Smooth muscle cell (in vitro differentiated cells): ENCODE data around the gene AACS. TPM values are rescaled to one million over a fixed set of nuclear protein-coding genes. Genes with fewer than 3 reads are reported as not detected.
"Not testable (repeated sequence)": the region's sequence is repeated elsewhere in the genome, so short reads cannot be mapped to it uniquely, and the experiment has no call there.

Source experiments
- DNase-seq: peaks from one replicate; lab custom pipeline; 2025; ENCODE audit not compliant: unreplicated experiment; lab: John Stamatoyannopoulos, UW
- H2AFZ ChIP-seq: fragments of 200-600 bp; sonication (generic); 2 replicates; pipeline ENCODE4 v1.6.0; 2016; ENCODE audit warnings: antibody characterized with exemption, low read depth, mild to moderate bottlenecking
- H3F3A ChIP-seq: fragments of 200-600 bp; sonication (generic); 2 replicates; pipeline ENCODE4 v1.6.0; 2017; ENCODE audit warnings: antibody characterized with exemption, low read depth
- H3K27ac ChIP-seq: fragments of 200-600 bp; sonication (generic); 2 replicates; pipeline ENCODE4 v1.5.1; 2016; ENCODE audit warnings: low read depth, mild to moderate bottlenecking
- H3K27me3 ChIP-seq: fragments of 200-600 bp; sonication (generic); 2 replicates; pipeline ENCODE4 v1.6.1; 2016; ENCODE audit warnings: low read depth, mild to moderate bottlenecking
- H3K36me3 ChIP-seq: fragments of 200-600 bp; sonication (generic); 2 replicates; pipeline ENCODE4 v1.5.1; 2016; ENCODE audit warnings: low read depth
- H3K4me1 ChIP-seq: fragments of 200-600 bp; sonication (generic); 2 replicates; pipeline ENCODE4 v1.5.1; 2016; ENCODE audit warnings: low read depth
- H3K4me2 ChIP-seq: fragments of 200-600 bp; sonication (generic); 2 replicates; pipeline ENCODE4 v1.6.0; 2016; ENCODE audit warnings: mild to moderate bottlenecking
- H3K4me3 ChIP-seq: fragments of 200-600 bp; sonication (generic); 2 replicates; pipeline ENCODE4 v1.5.1; 2016; ENCODE audit warnings: mild to moderate bottlenecking
- H3K79me2 ChIP-seq: fragments of 200-600 bp; sonication (generic); 2 replicates; pipeline ENCODE4 v1.6.0; 2016; ENCODE audit warnings: low read depth, mild to moderate bottlenecking
- H3K9ac ChIP-seq: fragments of 200-600 bp; sonication (generic); 2 replicates; pipeline ENCODE4 v1.6.0; 2016; ENCODE audit warnings: low read depth
- H3K9me3 ChIP-seq: fragments of 200-600 bp; sonication (generic); replicated peaks from 2 replicates; pipeline ENCODE4 v1.5.1; 2016; ENCODE audit warnings: low read depth
- H4K20me1 ChIP-seq: fragments of 200-600 bp; sonication (generic); 2 replicates; pipeline ENCODE4 v1.6.0; 2016; ENCODE audit warnings: low read depth
- WGBS: methylation state at CpG from one replicate; pipeline ENCODE4 v1.1.7; 2016; ENCODE audit warnings: low lambda C conversion rate; 5-methylcytosine and 5-hydroxymethylcytosine counted together
- polyA plus RNA-seq: library from polyadenylated mRNA; unstranded; fragments of >200 nt; fragmentation: Nextera tagmentation; extraction: Ambion mirVana; gene quantifications from 2 replicates; pipeline ENCODE4 v1.2.1, GENCODE V29; 2016
- total RNA-seq: library from RNA; depleted of rRNA; stranded (reverse); fragments of >200 nt; gene quantifications from 2 replicates; pipeline ENCODE4 v1.2.3, GENCODE V29; 2014
- TF ChIP-seq, protein P1 (sequence below): fragments of 200-600 bp; sonication (generic); IDR thresholded peaks from 2 replicates; pipeline ENCODE4 v1.5.1; 2017; ENCODE audit warnings: borderline replicate concordance, mild to moderate bottlenecking, antibody characterized with exemption; ENCODE audit not compliant: insufficient read depth, poor library complexity, severe bottlenecking

AACS gene
- total and polyA plus RNA-seq, 2 experiments from 2014 or later = 8.0 to 15.6 TPM

DNA sequence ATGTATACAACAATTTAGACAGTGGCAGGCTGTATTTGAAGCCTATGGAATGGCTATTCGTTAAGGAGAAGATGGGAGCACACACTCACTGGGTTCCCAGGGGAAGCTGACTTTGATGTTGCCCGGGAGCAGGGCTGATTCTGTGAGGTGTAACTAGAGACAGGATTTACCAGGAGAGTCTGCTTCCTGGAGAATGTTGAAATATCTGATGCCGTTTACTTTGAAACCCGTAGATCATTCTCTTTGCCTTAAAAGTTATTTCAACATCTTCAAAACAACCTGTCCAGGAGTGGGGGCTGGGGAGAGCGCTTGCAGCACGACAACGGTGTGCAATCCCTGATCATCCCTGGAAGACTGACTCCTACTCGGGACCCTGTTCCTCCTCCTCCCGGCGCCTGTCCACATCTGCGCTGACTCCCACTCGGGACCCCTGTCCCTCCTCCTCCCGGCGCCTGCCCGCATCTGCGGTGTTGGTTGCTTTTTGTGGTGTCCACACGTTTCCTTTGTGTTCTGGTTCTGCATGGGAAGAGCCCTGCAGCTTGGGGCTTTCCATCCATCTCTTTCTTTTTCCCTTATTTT, 72.6 kb downstream of the AACS start:
- Histone ChIP-seq H3K27me3 (no peaks in the 10 kb centered on the region), H3F3A (no peaks in the 10 kb centered on the region), H4K20me1 (no peaks in the 10 kb centered on the region), H3K4me1 (no peaks in the 10 kb centered on the region), H3K4me3 (no peak overlapping the region), H3K4me2 (no peak overlapping the region), H3K27ac (no peak overlapping the region), H3K36me3 (no peaks in the 10 kb centered on the region), H2AFZ (no peak overlapping the region), H3K79me2 (no peaks in the 10 kb centered on the region), H3K9ac (no peak overlapping the region), H3K9me3 (no peaks in the 10 kb centered on the region)
- DNase-seq = no peak
- 91% methylated on average over 17 of the region's 17 CpGs for WGBS
- TF ChIP-seq, protein P1, sequence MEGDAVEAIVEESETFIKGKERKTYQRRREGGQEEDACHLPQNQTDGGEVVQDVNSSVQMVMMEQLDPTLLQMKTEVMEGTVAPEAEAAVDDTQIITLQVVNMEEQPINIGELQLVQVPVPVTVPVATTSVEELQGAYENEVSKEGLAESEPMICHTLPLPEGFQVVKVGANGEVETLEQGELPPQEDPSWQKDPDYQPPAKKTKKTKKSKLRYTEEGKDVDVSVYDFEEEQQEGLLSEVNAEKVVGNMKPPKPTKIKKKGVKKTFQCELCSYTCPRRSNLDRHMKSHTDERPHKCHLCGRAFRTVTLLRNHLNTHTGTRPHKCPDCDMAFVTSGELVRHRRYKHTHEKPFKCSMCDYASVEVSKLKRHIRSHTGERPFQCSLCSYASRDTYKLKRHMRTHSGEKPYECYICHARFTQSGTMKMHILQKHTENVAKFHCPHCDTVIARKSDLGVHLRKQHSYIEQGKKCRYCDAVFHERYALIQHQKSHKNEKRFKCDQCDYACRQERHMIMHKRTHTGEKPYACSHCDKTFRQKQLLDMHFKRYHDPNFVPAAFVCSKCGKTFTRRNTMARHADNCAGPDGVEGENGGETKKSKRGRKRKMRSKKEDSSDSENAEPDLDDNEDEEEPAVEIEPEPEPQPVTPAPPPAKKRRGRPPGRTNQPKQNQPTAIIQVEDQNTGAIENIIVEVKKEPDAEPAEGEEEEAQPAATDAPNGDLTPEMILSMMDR = no peak

DNA sequence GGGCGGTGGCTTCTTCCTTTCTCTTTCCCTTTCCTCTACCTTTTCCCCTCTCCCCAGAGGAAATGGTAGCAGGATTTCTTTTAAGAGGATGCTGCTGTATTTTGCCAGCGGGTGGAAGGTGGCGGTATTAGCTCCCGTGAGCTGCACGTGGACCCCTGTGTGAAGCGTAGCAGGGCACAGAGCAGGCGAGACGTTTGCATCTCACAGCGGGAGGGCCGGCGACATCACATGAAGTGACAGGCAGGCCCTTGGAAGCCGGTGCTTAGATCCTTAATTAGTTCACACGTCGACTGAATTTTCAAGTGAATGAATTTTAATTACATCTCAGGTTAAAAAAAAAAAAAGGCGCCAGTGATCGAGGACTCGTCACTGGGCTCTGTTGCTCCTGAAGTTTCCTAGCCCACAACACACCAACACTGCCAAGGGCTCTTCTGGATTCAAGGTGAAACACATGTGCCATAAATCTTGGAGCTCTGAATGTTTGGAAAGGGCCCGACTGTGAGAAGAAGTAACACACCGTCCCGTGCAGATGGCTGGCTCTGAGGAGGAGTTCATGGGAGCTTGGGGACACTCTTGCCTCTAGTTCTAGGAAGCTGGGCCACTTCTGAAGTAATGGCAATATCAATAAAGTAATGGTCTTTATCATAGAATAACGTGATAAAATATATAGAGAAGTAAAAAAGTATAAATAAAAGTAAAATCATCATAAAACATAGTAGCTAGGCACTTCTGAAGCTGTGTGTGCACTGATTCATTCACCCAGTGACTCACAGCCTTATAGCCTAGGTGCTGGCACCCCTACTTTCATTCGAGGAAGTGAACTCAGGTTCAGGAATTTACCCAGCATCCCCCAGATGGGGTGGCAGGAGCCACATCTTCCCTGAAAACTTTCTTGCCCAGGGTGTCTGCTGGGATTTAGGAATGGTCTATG, 75.3 kb downstream of the AACS start:
- Histone ChIP-seq H4K20me1 (no peaks in the 10 kb centered on the region), H3K79me2 (no peaks in the 10 kb centered on the region), H3K9me3 (no peaks in the 10 kb centered on the region), H2AFZ (no peak overlapping the region), H3K4me3 (no peak overlapping the region), H3K36me3 (no peaks in the 10 kb centered on the region), H3F3A (no peaks in the 10 kb centered on the region), H3K4me2 (no peak overlapping the region), H3K9ac (no peak overlapping the region), H3K27ac (no peak overlapping the region), H3K4me1 (no peaks in the 10 kb centered on the region), H3K27me3 (no peaks in the 10 kb centered on the region)
- no peak for DNase-seq
- TF ChIP-seq, protein P1 = no peak
- 84% methylated on average over 21 of the region's 22 CpGs for WGBS

DNA sequence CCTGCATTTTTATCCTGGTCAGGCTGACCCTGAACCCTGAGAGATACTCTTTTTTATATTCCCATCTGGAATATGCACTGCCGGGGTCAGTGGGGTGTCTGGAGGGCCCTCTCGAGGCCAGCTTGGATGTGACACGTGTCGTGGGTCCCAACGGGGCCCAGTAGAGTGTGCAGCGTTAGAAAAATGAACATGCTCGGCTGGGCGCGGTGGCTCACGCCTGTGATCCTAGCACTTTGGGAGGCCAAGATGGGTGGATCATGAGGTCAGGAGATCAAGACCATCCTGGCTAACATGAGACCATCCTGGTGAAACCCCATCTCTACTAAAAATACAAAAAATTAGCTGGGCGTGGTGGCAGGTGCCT, 76.0 kb downstream of the AACS start:
- H3K4me1 ChIP-seq, H3K4me3 ChIP-seq, H3K79me2 ChIP-seq, H3K36me3 ChIP-seq, DNase-seq, H3F3A ChIP-seq, H3K27me3 ChIP-seq, H2AFZ ChIP-seq, H3K4me2 ChIP-seq, H4K20me1 ChIP-seq, H3K27ac ChIP-seq, H3K9ac ChIP-seq, H3K9me3 ChIP-seq: not testable (repeated sequence)
- 93% methylated on average over 11 of the region's 11 CpGs for WGBS

DNA sequence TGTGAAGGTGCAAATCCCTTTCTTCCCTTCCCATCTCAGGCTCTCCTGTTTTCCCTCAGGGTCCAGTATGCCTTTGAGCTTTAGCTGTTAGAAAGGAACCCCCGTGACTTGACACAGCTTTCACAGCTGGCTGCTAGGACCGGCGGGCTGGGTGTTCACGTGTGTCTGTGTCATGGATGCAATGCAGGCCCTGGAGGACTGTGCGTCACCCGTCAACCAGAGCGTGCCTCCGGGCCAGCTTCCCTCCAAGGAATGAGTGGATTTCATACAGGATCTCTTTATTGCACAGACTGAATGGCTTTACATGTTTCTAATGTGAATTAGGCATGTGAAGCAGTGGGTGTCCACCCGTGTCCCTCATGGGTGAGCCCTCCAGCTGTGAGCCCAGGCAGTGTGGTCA, 77.4 kb downstream of the AACS start:
- DNase-seq = no peak

More for the DNA sequence above, 77.4 kb downstream of the AACS start:
- TF ChIP-seq, protein P1 = no peak
- no peaks in the 10 kb centered on the region for H3F3A ChIP-seq
- no peaks in the 10 kb centered on the region for H3K9me3 ChIP-seq
- H3K27me3 ChIP-seq = no peaks in the 10 kb centered on the region
- no peak overlapping the region for H2AFZ ChIP-seq
- H3K4me3 ChIP-seq = no peak overlapping the region
- H3K79me2 ChIP-seq = no peaks in the 10 kb centered on the region
- no peak overlapping the region for H3K4me2 ChIP-seq
- H4K20me1 ChIP-seq = no peaks in the 10 kb centered on the region
- WGBS = 97% methylated on average over 9 of the region's 9 CpGs
- H3K27ac ChIP-seq = no peak overlapping the region
- no peaks in the 10 kb centered on the region for H3K4me1 ChIP-seq
- H3K9ac ChIP-seq = no peak overlapping the region
- H3K36me3 ChIP-seq = no peaks in the 10 kb centered on the region
